Lower leg skin (tissue), 4 donors: ENCODE measurements around the gene GRIK4. TPM values are rescaled to one million over a fixed set of nuclear protein-coding genes. Genes with fewer than 3 reads are reported as not detected.

Experiments
- DNase-seq, 2 donors: peaks; one replicate each; pipeline ENCODE4 v3.0.0-alpha.2; 2019; ENCODE audit warnings: low spot score in 2 of 2
- H3K4me3 ChIP-seq: fragments of 200-600 bp; sonication (generic); 2 replicates; pipeline ENCODE4 v1.5.1; 2017; ENCODE audit warnings: mild to moderate bottlenecking, low read depth; ENCODE audit not compliant: poor library complexity, severe bottlenecking
- POLR2A ChIP-seq, 2 donors: fragments of 450-650 bp; IDR thresholded peaks; one replicate each; pipeline ENCODE4 v1.6.1; 2016 to 2017; ENCODE audit warnings: antibody characterized with exemption in 2 of 2, mild to moderate bottlenecking in 1 of 2, moderate library complexity in 1 of 2
- WGBS, 2 donors: methylation state at CpG; one replicate each; pipeline ENCODE4 v1.1.5; 2018; 5-methylcytosine and 5-hydroxymethylcytosine counted together
- intact Hi-C: fragments of 100-400 bp; cut with DNase I; formaldehyde crosslinking; loops from one replicate; pipeline ENCODE4 v1.15.0; 2023; ENCODE audit warnings: low total_unique reads
- total RNA-seq, 4 donors: library from RNA; depleted of rRNA; stranded (reverse); fragments of >200 nt; gene quantifications; one replicate each; pipeline ENCODE4 v1.1.0, GENCODE V29; 2016
- TF ChIP-seq, protein P1 (sequence below), 3 donors: fragments of 450-650 bp; IDR thresholded peaks; one replicate each; pipeline ENCODE4 v1.5.1; 2016; ENCODE audit warnings: antibody characterized with exemption in 3 of 3, mild to moderate bottlenecking in 3 of 3, moderate library complexity in 2 of 3

Gene GRIK4
- total RNA-seq, 4 donors from 2014 or later, result 0.06 to 0.67 TPM; not detected in 2

DNA sequence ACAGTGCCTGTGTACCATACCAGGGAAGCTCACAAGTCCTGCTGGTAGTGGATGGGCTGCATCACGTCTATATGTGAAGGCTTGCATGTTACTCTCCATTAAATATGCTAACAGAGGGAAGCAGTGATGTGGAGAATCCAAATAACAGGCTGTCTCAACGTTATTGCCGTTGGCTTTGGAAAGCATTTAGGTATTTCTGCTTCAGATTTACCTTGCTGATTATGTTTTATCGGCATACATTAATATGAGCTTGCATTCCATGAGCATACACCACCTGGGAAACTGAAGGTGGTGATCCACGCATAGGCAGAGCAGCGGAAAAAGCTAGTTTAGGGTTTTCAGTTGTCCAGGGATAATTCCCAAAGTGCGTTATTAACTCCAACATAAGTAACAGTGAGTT is 175.0 kb downstream of the GRIK4 start:
- H3K4me3 ChIP-seq, result no peak overlapping the region
- DNase-seq, result no peak
- intact Hi-C loops, result loop anchor here (10.0 kb wide), 1 partner anchor 172 kb away; the partner anchor contains the start of gene GRIK4
- TF ChIP-seq, protein P1, sequence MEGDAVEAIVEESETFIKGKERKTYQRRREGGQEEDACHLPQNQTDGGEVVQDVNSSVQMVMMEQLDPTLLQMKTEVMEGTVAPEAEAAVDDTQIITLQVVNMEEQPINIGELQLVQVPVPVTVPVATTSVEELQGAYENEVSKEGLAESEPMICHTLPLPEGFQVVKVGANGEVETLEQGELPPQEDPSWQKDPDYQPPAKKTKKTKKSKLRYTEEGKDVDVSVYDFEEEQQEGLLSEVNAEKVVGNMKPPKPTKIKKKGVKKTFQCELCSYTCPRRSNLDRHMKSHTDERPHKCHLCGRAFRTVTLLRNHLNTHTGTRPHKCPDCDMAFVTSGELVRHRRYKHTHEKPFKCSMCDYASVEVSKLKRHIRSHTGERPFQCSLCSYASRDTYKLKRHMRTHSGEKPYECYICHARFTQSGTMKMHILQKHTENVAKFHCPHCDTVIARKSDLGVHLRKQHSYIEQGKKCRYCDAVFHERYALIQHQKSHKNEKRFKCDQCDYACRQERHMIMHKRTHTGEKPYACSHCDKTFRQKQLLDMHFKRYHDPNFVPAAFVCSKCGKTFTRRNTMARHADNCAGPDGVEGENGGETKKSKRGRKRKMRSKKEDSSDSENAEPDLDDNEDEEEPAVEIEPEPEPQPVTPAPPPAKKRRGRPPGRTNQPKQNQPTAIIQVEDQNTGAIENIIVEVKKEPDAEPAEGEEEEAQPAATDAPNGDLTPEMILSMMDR (IDR thresholded peaks at IDR 0.05), result no peak
- TF ChIP-seq POLR2A (IDR thresholded peaks at IDR 0.05), result no peak
- WGBS, 2 donors, result 65 to 70% methylated on average over 7 of the region's 7 CpGs

DNA sequence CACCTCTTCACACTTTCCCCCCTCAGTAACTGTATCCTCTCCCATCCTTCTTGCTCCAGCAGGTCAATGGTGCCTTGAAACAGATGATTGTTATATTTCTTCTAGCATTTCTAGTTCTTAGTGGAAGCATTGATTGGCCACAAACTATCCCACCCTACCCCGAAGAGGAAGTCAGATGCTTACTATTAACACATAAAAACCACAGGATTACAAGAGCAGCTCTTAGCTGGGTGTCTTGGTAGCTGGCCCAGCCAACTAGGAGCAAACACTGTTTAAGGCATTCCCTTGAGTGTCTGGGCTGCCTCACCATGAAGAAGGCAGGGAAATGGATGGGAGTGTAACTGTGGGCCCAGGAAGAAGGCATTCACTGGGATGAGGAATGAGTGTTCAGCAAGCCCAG is 176.6 kb downstream of the GRIK4 start:
- intact Hi-C loops, result loop anchor here (10.0 kb wide), 1 partner anchor 173 kb away; the partner anchor contains the start of gene GRIK4

DNA sequence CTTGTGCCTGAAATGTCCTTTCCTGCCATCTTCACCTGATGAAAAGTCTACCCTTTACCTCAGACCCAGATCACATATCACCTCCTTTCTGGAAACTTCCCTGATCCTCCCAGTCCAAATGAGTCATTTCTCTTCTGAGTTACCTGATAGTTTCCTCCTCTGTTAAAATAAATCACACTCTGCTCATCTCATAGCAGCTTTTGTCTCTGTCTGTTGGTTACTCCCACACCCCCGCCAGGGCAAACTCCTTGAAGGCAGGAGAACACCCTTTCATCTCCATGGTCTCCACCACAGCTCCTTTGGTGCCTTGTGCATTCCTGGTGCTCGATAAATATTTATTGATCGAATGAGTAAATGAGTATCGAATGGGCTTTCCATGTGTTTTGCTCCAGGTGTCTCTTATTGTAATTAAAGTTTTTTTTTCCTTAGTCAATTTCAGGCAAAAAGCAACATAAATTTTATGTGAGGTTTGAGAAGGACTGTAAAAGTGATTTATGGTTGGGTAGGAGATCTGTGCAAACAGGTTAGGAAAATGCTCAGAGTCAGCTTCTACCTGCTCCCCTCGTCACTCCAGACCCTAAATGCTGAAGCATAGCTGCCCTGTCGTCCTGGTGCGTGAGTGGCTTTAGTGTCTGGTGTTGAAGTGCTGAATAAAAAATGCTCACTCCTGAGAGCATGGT is 178.2 kb downstream of the GRIK4 start:
- DNase-seq, result no peak
- WGBS, 2 donors, result 89 to 96% methylated on average over 7 of the region's 7 CpGs
- intact Hi-C loops, result loop anchor here (10.0 kb wide), 1 partner anchor 175 kb away; the partner anchor contains the start of gene GRIK4
- TF ChIP-seq, protein P1 (IDR thresholded peaks at IDR 0.05), result no peak
- TF ChIP-seq POLR2A (IDR thresholded peaks at IDR 0.05), result no peak
- H3K4me3 ChIP-seq, result no peak overlapping the region

More for the DNA sequence above, 176.6 kb downstream of the GRIK4 start:
- TF ChIP-seq, protein P1 (IDR thresholded peaks at IDR 0.05), result no peak
- no peak for TF ChIP-seq POLR2A (IDR thresholded peaks at IDR 0.05)
- 58 to 79% methylated on average over 1 of the region's 1 CpG for WGBS, 2 donors
- DNase-seq, result no peak
- H3K4me3 ChIP-seq, result no peak overlapping the region

DNA sequence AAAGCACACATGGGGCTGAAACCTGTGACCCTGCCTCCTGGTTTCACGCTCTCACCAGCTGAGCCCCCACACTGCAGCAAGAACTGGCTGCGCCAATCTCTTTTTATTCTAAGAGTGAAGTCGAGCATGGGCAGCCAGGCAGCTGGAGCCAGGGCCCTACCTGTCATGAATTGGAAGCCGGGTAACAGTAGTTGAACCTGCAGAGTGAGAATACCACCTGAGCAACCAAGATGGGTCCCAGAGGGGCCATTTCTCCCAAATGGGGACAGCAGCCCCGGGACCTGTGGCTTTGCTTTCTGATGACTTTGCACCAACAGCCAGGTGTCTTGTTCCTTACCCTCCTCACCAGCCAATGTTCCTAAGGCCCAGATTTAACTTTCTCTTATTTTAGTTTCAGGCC is 178.9 kb downstream of the GRIK4 start:
- WGBS, 2 donors, result 86 to 91% methylated on average over 5 of the region's 5 CpGs
- H3K4me3 ChIP-seq, result no peak overlapping the region
- no peak for DNase-seq
- intact Hi-C loops, result no loop called here
- TF ChIP-seq POLR2A (IDR thresholded peaks at IDR 0.05), result no peak
- TF ChIP-seq, protein P1 (IDR thresholded peaks at IDR 0.05), result no peak

DNA sequence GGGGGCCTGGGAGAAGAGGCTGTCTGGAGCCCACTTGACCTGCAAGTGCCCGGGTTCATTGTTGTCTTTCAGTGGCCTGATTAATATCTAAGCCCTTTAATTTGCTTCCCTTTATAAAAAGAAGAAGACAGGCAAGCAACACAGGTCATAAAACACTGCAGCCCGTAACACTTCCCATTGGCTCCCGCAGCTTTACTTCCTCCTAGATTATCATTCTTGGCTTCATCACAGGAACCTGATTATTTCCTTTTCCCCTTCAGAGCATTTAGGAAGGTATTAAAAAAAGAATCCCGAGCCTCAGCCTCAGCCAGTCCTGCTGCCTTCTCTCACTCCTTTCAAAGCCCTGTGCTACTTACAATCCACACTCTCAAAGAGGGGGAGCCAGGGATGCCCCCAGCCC is 183.2 kb downstream of the GRIK4 start:
- intact Hi-C loops, result no loop called here
- no peak overlapping the region for H3K4me3 ChIP-seq
- 64 to 67% methylated on average over 4 of the region's 4 CpGs for WGBS, 2 donors
- TF ChIP-seq, protein P1 (IDR thresholded peaks at IDR 0.05), result no peak
- TF ChIP-seq POLR2A (IDR thresholded peaks at IDR 0.05), result no peak
- DNase-seq, result no peak
